H9 (cell line): ENCODE measurements around the gene EML1. TPM values are rescaled to one million over a fixed set of nuclear protein-coding genes. Genes with fewer than 3 reads are reported as not detected.

Source experiments
- DNase-seq: peaks from one replicate; pipeline ENCODE4 v3.0.0-alpha.2; 2017
- H2AFZ ChIP-seq: one replicate; pipeline ENCODE4 v1.6.1; 2013; ENCODE audit warnings: mild to moderate bottlenecking, low read length, control low read depth, moderate library complexity
- H2AK5ac ChIP-seq: 2 replicates; pipeline ENCODE4 v1.6.1; 2013; ENCODE audit warnings: low read length, control low read depth, mixed read lengths; ENCODE audit not compliant: insufficient read length
- H2BK120ac ChIP-seq: one replicate; pipeline ENCODE4 v1.6.1; 2013; ENCODE audit warnings: low read depth, mild to moderate bottlenecking, low read length, control low read depth, inconsistent platforms; ENCODE audit not compliant: poor library complexity, severe bottlenecking
- H2BK12ac ChIP-seq: 2 replicates; pipeline ENCODE4 v1.6.1; 2013; ENCODE audit warnings: low read length, control low read depth, mixed read lengths, low read depth; ENCODE audit not compliant: insufficient read length
- H2BK15ac ChIP-seq: 2 replicates; pipeline ENCODE4 v1.6.1; 2013; ENCODE audit warnings: low read depth, low read length, control low read depth
- H2BK20ac ChIP-seq: one replicate; pipeline ENCODE4 v1.6.1; 2013; ENCODE audit warnings: low read depth, mild to moderate bottlenecking, low read length, control low read depth, inconsistent platforms; ENCODE audit not compliant: poor library complexity, severe bottlenecking
- H2BK5ac ChIP-seq: 2 replicates; pipeline ENCODE4 v1.6.1; 2013; ENCODE audit warnings: low read length, control low read depth, mixed read lengths; ENCODE audit not compliant: insufficient read length
- H3K14ac ChIP-seq: 2 replicates; pipeline ENCODE4 v1.6.1; 2013; ENCODE audit warnings: low read length, control low read depth; ENCODE audit not compliant: insufficient read depth
- H3K18ac ChIP-seq: 2 replicates; pipeline ENCODE4 v1.6.1; 2013; ENCODE audit warnings: low read depth, mild to moderate bottlenecking, mixed read lengths, low read length, control low read depth; ENCODE audit not compliant: insufficient read length
- H3K23ac ChIP-seq: 2 replicates; pipeline ENCODE4 v1.6.1; 2013; ENCODE audit warnings: low read length, control low read depth, mixed read lengths, low read depth; ENCODE audit not compliant: insufficient read length
- H3K23me2 ChIP-seq: 2 replicates; pipeline ENCODE4 v1.6.1; 2013; ENCODE audit warnings: low read depth, mild to moderate bottlenecking, mixed read lengths, low read length, control low read depth; ENCODE audit not compliant: insufficient read length, poor library complexity, severe bottlenecking
- H3K27ac ChIP-seq: 2 replicates; pipeline ENCODE4 v1.5.1; 2013; ENCODE audit warnings: low read length, control low read depth, mixed read lengths, low read depth; ENCODE audit not compliant: insufficient read length
- H3K27me3 ChIP-seq: 2 replicates; pipeline ENCODE4 v1.6.1; 2013; ENCODE audit warnings: low read length, control low read depth, inconsistent platforms; ENCODE audit not compliant: insufficient read depth
- H3K4ac ChIP-seq: 2 replicates; pipeline ENCODE4 v1.6.1; 2013; ENCODE audit warnings: low read depth, mild to moderate bottlenecking, control low read depth, inconsistent platforms, low read length, moderate library complexity
- H3K4me1 ChIP-seq: 2 replicates; pipeline ENCODE4 v1.6.1; 2013; ENCODE audit warnings: low read length, control low read depth, inconsistent platforms; ENCODE audit not compliant: insufficient read depth
- H3K4me2 ChIP-seq: 2 replicates; pipeline ENCODE4 v1.6.1; 2013; ENCODE audit warnings: low read length, control low read depth, mixed read lengths; ENCODE audit not compliant: insufficient read length, insufficient read depth
- H3K56ac ChIP-seq: 2 replicates; pipeline ENCODE4 v1.6.1; 2013; ENCODE audit warnings: low read depth, mild to moderate bottlenecking, mixed read lengths, low read length, control low read depth; ENCODE audit not compliant: insufficient read length
- H3K79me1 ChIP-seq: 2 replicates; pipeline ENCODE4 v1.6.1; 2013; ENCODE audit warnings: low read depth, mild to moderate bottlenecking, moderate library complexity, low read length, control low read depth, inconsistent platforms; ENCODE audit not compliant: insufficient read depth, poor library complexity, severe bottlenecking
- H3K79me2 ChIP-seq: 2 replicates; pipeline ENCODE4 v1.6.1; 2013; ENCODE audit warnings: low read length, control low read depth, inconsistent platforms; ENCODE audit not compliant: insufficient read depth
- H3K9ac ChIP-seq: 2 replicates; pipeline ENCODE4 v1.6.1; 2013; ENCODE audit warnings: low read length, control low read depth, mixed read lengths; ENCODE audit not compliant: insufficient read length; ENCODE audit errors: extremely low read depth
- H3K9me3 ChIP-seq: one replicate; pipeline ENCODE4 v1.6.1; 2013; ENCODE audit warnings: low read depth, low read length, inconsistent platforms; ENCODE audit not compliant: control insufficient read depth
- H3T11ph ChIP-seq: one replicate; pipeline ENCODE4 v1.6.1; 2013; ENCODE audit warnings: mild to moderate bottlenecking, low read length, control low read depth, inconsistent platforms
- H4K20me1 ChIP-seq: one replicate; pipeline ENCODE4 v1.6.1; 2013; ENCODE audit not compliant: control insufficient read depth, insufficient read length, insufficient read depth
- H4K5ac ChIP-seq: 2 replicates; pipeline ENCODE4 v1.6.1; 2013; ENCODE audit warnings: low read depth, mild to moderate bottlenecking, mixed read lengths, low read length, control low read depth; ENCODE audit not compliant: insufficient read length
- H4K8ac ChIP-seq: replicated peaks from 2 replicates; pipeline ENCODE4 v1.6.1; 2013; ENCODE audit warnings: low read length, control low read depth, mixed read lengths, low read depth; ENCODE audit not compliant: insufficient read length
- H4K91ac ChIP-seq: 2 replicates; pipeline ENCODE4 v1.6.1; 2013; ENCODE audit warnings: low read depth, mild to moderate bottlenecking, moderate library complexity, mixed read lengths, low read length, control low read depth; ENCODE audit not compliant: insufficient read length
- H3K27ac Mint-ChIP-seq, 3 experiments: 2 replicates in 2 of 3; 3 replicates in 1 of 3; pipeline ENCODE4 v1.8.0; 2020 to 2021; ENCODE audit warnings: mixed read lengths in 3 of 3, mild to moderate bottlenecking in 1 of 3, moderate library complexity in 1 of 3
- H3K27me3 Mint-ChIP-seq: 2 replicates; pipeline ENCODE4 v1.8.0; 2021; ENCODE audit warnings: low read depth, mild to moderate bottlenecking, moderate library complexity, mixed read lengths
- H3K36me3 Mint-ChIP-seq, 3 experiments: 2 replicates in 2 of 3; 3 replicates in 1 of 3; pipeline ENCODE4 v1.8.0; 2020 to 2021; ENCODE audit warnings: low read depth in 3 of 3, mixed read lengths in 3 of 3; ENCODE audit not compliant: insufficient read depth in 1 of 3
- H3K4me1 Mint-ChIP-seq, 2 experiments: 2 replicates each; pipeline ENCODE4 v1.8.0; 2020; ENCODE audit warnings: mixed read lengths in 2 of 2
- H3K4me3 Mint-ChIP-seq, 2 experiments: 2 replicates in 1 of 2; 3 replicates in 1 of 2; pipeline ENCODE4 v1.8.0; 2020 to 2021; ENCODE audit warnings: mild to moderate bottlenecking in 2 of 2, mixed read lengths in 2 of 2, moderate library complexity in 1 of 2
- H3K9me3 Mint-ChIP-seq, 2 experiments: 2 replicates in 1 of 2; 3 replicates in 1 of 2; pipeline ENCODE4 v1.8.0; 2020; ENCODE audit warnings: mild to moderate bottlenecking in 2 of 2, mixed read lengths in 2 of 2, moderate library complexity in 1 of 2
- WGBS: extraction: QIAGEN DNeasy Blood & Tissue Kit; methylation state at CpG from one replicate; pipeline ENCODE4 v1.1.7; 2013; ENCODE audit warnings: missing lambda C conversion rate, low lambda C conversion rate, mixed read lengths; ENCODE audit not compliant: insufficient read length; ENCODE audit errors: extremely low coverage; 5-methylcytosine and 5-hydroxymethylcytosine counted together
- total RNA-seq: library from RNA; stranded (reverse); gene quantifications from 2 replicates; pipeline ENCODE4 v1.2.1, GENCODE V29; 2021
- TF ChIP-seq, protein P1 (sequence below): fragments of 200-600 bp; sonication (generic); conservative IDR thresholded peaks from 3 replicates; pipeline ENCODE4 v1.8.0; 2021; ENCODE audit warnings: antibody characterized with exemption, mild to moderate bottlenecking

Gene EML1
- total RNA-seq, 1 experiment from 2014 or later, result 16.7 TPM

GRCh38 chr14:99831303-99831702, 38.1 kb downstream of the EML1 start:
- no CpG with 5 or more reads among the region's 5 CpGs for WGBS
- no peak overlapping the region for H2BK120ac ChIP-seq

More at GRCh38 chr14:99831303-99831702, 38.1 kb downstream of the EML1 start:
- no peak overlapping the region for H2BK15ac ChIP-seq
- Mint-ChIP-seq H3K4me3 (no peak overlapping the region), H3K27ac (peak overlapping the region in 1 of 3 experiments; percentile 10; a peak in 1 of 7 replicates), H3K27me3 (no peaks in the 10 kb centered on the region), H3K9me3 (no peaks in the 10 kb centered on the region), H3K4me1 (peaks cover 11 to 23% of the 10 kb centered on the region in 2 experiments), H3K36me3 (no peaks in the 10 kb centered on the region)
- no peak overlapping the region for H2BK20ac ChIP-seq
- H3K9me3 ChIP-seq, result no peaks in the 10 kb centered on the region
- no peak overlapping the region for H3K9ac ChIP-seq
- H2AFZ ChIP-seq, result no peak overlapping the region
- no peak overlapping the region for H3K23ac ChIP-seq
- DNase-seq, result peak; percentile 18
- H3K23me2 ChIP-seq, result no peaks in the 10 kb centered on the region
- no peak overlapping the region for H4K8ac ChIP-seq
- no peaks in the 10 kb centered on the region for H4K20me1 ChIP-seq
- H3T11ph ChIP-seq, result no peak overlapping the region
- H4K91ac ChIP-seq, result no peak overlapping the region
- H3K4ac ChIP-seq, result no peak overlapping the region
- H3K4me1 ChIP-seq, result no peaks in the 10 kb centered on the region; the same call in 1 of the 2 replicates
- no peak overlapping the region for H2BK12ac ChIP-seq
- H3K4me2 ChIP-seq, result no peak overlapping the region
- H3K56ac ChIP-seq, result no peak overlapping the region
- H3K27ac ChIP-seq, result no peak overlapping the region
- H2AK5ac ChIP-seq, result no peak overlapping the region
- H3K14ac ChIP-seq, result no peak overlapping the region
- no peak overlapping the region for H2BK5ac ChIP-seq
- no peak overlapping the region for H4K5ac ChIP-seq
- H3K79me2 ChIP-seq, result no peaks in the 10 kb centered on the region
- no peaks in the 10 kb centered on the region for H3K79me1 ChIP-seq
- TF ChIP-seq, protein P1, sequence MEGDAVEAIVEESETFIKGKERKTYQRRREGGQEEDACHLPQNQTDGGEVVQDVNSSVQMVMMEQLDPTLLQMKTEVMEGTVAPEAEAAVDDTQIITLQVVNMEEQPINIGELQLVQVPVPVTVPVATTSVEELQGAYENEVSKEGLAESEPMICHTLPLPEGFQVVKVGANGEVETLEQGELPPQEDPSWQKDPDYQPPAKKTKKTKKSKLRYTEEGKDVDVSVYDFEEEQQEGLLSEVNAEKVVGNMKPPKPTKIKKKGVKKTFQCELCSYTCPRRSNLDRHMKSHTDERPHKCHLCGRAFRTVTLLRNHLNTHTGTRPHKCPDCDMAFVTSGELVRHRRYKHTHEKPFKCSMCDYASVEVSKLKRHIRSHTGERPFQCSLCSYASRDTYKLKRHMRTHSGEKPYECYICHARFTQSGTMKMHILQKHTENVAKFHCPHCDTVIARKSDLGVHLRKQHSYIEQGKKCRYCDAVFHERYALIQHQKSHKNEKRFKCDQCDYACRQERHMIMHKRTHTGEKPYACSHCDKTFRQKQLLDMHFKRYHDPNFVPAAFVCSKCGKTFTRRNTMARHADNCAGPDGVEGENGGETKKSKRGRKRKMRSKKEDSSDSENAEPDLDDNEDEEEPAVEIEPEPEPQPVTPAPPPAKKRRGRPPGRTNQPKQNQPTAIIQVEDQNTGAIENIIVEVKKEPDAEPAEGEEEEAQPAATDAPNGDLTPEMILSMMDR, result no peak
- H3K18ac ChIP-seq, result no peak overlapping the region
- H3K27me3 ChIP-seq, result no peaks in the 10 kb centered on the region
